HuH-7 (cell line): ENCODE data around the gene ARHGAP42.

ENCODE experiments used
- DNase-seq: peaks from one replicate; pipeline ENCODE4 v3.0.0; 2011; ENCODE audit warnings: low spot score

ARHGAP42 gene

DNA sequence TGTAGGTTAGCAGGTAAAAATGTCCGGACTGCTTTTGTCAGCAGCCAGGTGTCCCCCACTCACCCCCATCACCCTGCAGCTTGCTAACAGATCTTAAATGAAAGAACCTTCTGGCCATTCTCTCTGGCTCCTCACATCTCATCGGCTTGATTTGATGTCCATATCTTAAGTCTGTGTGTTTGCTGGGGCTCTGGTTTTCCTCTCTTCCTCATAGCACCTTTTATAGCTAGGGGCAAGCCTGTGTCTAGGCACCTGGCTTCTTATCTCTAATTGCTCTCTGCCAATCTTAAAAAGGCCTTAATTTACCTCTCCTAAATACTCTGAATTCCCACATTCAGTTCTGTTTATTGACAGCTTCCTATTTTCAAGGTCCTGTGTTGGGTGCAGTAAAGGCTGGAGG, 72.0 kb downstream of the ARHGAP42 start:
- no peak for DNase-seq

DNA sequence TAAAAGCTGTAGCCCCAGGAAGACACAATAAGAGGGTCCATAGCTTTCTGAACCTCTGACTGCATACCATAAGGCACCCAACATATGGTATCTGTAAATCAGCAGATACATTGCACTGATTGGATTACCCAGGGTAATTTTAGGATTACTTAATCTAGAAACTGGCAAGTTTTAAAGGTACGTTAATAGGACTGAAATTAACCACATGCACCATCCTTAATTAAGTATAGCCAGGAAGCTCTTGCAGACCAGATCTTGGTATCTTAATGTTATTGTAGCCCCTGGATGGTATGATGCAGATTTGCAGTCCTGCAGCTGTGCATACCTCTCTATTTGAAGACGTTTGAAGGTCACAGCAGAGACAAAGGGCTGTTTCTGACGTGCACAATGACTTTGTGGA, 72.8 kb downstream of the ARHGAP42 start:
- DNase-seq = no peak

DNA sequence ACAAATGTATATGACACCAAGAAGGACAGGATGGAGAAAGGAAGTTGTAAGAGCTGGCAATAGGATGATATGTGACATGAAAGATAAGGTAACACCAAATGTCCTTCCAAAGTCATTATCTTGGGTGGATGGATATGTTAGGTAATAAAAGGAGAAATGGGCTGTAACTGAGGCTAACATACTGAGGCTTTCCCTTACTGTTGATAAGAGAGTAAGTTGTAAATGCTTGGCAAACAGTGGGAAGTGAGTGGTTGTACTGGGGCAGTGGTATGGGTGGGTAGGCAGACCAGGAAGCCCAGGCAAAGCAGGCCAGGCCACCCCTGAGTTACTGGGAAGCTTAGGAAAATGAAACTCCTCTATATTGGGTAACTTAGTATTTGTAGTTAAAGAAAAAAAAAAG, 73.7 kb downstream of the ARHGAP42 start:
- no peak for DNase-seq

DNA sequence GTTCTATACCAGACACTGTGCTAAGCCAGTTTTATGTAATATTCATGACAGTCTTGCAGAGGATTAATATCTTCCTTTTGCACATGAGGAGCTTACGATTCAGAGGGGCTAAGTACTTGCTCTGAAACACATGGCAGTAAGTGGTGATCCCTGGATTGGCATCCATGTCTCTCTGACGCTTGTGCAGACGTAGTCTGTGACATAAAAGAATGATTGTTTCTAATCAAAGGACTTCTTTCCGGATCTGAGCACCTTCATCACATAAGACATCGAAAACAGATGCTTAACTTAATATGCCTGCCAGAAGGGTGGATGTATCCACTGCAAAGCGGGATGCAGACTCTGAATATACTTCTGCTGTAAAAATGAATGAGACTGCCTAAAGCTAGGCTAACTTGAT, 74.8 kb downstream of the ARHGAP42 start:
- no peak for DNase-seq

DNA sequence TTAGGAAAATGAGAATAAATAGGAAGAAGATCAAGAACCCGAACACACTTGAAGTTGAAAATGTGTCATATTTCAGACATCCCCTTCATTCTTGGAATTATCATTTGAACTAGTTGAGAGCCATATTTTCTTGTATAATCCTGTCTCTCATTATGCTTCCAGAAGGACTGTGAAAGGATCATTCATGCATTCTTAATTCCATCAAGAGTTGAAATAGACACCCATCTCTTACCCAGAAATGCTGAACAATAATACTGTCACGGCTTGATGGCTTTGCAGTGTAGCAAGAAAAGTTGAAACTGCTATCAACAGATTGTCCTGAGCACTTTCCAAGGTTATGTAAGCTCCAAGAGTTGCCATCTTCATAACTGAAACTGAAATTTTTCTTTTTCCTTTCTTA, 79.7 kb downstream of the ARHGAP42 start:
- no peak for DNase-seq

DNA sequence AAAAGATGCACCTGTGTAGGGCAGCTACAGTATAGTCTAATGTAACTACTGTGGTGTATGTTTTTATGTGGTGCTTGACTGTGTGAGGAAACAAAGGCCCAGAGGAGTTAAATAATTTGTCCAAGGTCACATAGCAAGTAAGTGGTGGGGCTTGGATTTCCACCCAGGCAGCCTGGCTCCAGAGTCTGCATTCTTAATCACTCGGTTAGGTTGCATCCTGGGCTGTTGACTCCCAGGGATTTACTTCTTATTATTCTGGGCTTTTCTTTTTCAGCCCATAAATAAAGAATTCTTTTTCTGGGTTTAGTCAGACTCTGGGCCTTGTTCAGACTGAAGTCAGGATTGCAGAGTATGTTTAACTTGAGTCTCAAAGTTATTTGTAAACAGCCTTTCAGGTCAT, 82.1 kb downstream of the ARHGAP42 start:
- DNase-seq = no peak

DNA sequence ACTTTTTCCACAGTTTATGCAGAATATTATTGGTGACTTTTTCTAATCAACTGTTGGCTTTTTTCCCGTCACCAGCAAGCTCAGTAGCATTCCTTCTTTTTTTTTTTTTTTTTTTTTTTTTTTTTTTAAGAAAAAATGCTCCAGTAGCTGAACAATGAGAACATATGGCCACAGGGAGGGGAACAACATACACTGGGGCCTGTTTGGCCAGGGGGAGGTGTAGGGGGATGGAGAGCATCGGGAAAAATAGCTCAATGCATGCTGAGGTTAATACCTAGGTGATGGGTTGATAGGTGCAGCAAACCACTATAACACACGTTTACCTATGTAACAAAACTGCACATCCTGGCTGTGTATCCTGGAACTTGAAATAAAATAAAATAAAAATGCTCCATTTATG, 82.5 kb downstream of the ARHGAP42 start:
- DNase-seq = no peak

DNA sequence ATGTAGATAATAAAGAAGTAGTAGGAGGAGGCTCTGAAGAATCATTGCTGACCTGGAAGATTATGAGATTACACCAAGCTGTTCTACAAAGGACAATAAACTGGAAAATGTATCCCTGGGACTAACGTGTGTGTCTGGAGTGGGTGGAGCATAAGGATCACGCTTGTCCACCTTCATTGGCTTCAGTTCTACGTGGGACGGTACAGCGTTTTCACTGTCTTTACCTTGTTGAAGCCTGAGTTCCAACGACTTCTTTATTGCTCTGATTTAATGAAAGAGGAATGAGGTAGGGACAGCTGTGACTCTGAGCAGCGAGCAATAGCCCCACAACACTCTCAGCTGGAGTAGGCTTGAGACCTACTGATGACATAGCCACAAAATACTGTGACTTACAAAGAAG, 87.0 kb downstream of the ARHGAP42 start:
- no peak for DNase-seq

DNA sequence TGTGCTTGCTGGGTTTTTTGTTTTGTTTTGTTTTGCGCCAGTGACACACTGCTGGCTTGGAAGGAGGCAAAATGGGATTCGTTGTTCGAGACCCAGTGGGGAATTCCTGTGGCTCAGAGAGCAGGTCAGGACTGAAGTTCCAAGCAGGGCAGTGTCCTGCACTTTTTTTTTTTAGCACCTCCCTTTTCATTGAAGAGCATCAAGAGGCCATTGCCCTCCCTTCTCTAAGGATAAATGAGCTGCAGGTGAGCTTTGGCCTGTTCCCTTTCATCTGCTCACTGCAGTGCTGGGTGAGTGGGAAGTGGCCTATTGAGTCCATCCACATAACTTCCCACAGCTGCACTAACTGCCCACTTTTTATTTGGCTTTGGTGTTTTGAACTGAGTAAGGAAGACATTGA, 87.8 kb downstream of the ARHGAP42 start:
- DNase-seq = no peak

DNA sequence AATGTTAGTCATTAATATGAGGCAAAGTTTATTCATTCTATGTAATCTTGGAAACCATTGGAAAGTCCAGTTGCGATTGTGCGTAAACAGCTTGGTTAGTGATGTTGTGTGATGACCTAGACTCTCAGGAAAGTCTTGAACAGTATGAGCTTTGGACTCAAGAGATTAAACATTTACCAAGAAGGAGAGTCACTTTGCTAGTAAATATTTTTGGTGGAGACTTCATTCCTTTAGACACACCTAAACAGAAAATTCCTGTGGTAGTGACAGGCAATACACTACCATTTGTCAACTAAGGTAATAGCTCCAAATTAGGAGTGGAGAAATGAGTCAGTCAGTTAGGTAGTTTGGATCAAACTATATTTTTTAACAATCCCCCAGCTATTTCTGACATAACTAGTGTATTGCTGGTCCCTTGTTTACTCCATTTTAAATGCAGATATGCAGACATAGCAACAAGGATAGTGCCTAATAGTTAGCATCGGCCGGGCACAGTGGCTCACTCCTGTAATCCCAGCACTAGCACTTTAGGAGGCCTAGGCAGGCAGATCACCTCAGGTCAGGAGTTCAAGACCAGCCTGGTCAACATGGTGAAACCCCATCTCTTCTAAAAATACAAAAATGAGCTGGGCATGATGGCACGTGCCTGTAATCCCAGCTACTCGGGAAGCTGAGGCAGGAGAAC, 89.3 kb downstream of the ARHGAP42 start:
- DNase-seq = peak; percentile 16

DNA sequence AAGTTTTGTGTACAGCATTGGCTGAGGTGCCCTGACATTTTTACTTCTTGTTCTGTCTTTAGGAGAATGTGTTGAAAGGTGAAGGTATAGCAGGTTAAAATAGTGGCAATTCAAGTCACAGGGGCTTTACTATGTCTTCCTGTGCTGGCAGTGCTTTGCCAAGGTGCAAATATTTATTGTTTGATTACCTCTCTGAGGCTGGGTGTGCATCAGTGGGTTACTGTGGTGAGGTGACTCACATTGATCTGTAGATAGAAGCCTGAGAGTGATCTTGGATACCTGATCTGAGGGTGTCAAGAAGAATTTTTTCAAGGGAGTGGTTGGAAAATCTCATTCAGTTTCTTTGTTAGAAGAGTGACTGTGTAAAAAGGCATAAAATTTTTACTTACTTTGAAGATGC, 90.0 kb downstream of the ARHGAP42 start:
- DNase-seq = peak; percentile 14

DNA sequence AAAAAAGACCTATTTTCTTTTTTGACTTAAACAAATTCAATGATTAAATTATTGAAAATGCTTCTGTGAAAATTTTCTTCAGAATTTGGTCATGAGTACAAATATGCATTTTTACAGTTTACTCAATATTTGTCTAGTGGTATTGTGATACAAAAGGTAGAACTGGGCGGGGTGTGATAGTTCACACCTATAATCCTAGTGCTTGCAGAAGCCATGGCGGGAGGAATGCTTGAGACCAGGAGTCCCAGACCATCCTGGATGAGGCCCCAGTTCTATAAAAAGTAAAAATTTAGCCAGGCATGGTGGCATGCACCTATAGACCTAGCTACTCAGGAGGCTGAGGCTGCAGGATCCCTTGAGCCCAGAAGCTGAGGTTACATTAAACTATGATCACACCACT, 90.6 kb downstream of the ARHGAP42 start:
- DNase-seq = no peak

DNA sequence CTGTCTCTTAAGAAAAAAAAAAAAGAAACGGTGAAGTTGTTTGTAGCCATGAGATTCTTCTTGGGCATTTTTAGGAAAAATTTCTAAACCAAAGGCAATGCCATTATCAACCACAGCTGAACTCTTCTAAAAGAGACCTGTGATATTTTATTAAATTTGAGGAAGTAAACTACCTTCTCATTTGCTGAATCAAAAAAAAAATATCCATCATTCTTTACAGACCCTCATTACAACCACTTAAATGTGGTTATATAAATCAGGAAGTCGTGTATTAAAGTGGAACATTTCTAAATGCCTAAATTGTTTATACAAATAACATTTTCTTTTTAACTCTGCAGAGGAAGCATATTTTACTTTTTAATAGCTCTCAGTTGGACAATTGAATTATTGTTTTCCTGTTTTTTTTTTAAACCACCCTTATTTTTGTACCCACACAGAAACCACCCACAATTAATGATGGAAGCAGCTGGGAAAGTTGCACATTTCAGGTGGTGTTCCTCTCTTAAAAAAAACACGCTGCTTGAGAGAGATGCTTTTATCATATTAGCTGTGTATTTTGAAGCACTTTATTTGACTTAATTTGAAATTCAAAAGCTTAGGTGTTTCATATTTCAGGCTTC, 91.2 kb downstream of the ARHGAP42 start:
- no peak for DNase-seq

DNA sequence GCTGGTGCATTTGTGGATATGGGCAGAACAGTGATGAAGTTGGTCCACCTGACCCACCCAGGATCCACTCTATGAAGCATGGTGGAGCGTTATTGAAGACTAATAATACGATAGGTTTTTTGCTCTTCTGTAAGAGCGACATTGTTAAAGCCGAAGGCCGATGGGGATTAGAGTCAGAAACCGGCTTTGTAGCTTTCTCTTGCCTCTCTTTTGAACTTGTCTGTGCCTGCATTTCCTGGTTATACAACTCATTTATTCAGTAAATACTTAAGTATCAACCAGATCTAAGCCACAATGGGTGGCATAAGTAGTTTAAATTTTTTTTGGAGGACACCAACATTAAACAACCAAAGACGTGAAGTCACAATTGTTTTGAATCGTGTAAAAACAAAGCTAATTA, 93.4 kb downstream of the ARHGAP42 start:
- no peak for DNase-seq

DNA sequence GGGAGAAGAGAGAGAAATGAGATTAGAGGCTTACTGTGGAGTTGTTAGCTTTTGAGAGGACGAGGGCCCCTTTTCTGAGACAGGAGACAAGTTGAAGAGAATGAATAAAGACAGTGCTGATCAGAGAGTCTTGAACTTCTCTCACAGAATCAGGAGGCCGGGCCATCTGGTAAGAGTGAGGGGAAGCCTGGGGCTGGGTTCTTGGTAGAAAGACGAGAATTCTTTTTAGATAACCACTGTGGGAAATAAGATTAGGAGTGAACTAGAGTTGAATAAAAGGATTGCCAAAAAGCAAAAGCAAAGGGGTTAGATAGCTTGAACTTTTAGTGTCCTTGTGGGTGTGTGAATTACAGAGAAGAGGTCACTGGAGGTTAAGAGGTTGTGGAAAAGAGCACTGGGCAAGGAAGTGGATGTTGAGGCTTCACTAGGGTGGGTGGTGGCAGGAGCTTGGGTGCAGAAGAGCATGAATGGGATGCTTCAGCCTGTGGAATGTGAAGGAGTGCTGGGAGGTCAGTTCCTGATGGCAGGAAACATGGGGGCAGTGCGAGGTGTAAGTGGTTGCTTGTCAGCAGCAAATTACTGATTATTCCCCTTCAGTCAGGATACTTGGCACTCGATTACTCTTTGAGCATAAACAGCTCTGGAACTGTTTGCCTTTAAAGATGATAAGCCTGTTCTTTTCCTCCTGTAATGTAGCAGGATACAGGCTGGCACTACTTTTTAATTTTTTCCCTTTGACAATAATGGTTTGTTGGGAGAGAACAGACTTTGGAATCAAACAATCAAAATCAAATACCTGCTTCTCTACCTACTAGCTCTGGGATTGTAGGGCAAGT, 98.3 kb downstream of the ARHGAP42 start:
- no peak for DNase-seq

DNA sequence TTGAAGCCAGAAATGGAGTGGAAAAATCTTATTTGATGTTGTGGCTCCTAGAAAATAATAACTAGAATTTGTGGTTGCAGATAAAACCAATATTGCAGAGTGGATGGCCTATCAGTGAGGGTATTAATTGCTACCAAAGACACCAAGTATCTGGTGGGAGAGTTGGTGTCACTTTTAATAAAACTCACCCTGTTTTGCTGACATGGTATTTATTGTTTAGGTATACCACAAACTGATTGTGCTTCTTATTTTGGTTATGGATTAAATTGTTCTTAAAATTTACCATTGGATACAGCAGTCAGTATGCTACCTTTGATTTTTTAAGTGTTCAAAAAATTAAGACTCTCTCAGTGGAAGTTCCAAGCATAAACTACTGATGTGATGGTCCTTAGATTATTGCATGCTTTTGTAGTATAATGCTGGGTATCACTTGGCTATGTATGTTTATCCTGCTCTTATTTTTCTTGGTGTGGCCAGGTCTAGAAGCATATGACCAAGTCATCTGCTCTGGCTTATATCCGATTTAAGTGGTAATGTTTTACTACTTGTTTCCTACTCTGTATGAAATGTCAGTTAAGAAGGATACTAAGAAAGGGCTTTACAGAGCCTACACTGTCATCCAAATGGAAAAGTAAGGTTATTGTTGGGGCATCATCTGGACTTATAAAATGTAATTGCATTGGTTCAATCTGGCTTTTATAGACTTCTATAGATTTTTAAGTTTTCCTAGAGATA, 101.6 kb downstream of the ARHGAP42 start:
- DNase-seq = no peak

DNA sequence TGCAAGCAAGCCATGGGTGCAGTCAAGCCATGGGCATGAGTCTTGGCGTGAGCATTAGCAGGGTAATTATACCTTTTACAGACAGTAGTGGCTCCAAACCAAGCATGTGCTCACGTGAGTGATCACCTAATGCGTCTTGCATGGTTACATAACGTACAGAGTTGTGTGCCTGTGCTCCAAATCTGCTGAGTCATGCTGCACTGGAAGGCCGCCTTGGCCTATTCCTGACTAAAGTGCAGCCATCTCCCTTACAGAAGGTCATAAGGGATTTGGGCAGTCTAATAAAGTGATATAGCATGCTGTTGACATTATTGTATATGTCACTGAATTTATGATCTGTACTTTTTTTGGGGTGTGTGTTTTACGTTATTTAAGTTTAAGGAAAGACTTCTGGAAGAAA, 102.4 kb downstream of the ARHGAP42 start:
- DNase-seq = no peak

DNA sequence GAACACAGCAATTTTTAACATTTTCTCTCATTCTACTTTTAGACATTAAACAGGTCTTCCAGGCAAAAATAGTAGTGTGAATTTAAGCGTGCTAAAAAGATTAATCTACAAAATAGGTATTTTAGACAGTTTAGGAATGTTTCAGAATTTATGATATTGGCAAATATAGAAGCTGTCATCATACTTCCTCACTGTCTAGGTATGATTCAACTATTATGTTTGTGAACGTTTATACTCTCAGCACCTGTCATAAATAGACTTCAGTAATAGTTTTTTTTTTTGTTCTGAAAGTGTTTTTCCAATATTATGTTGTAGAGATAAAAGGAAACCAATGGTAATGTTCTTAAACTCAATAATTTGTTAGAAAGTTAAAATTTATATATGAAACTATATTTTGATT, 103.0 kb downstream of the ARHGAP42 start:
- no peak for DNase-seq

DNA sequence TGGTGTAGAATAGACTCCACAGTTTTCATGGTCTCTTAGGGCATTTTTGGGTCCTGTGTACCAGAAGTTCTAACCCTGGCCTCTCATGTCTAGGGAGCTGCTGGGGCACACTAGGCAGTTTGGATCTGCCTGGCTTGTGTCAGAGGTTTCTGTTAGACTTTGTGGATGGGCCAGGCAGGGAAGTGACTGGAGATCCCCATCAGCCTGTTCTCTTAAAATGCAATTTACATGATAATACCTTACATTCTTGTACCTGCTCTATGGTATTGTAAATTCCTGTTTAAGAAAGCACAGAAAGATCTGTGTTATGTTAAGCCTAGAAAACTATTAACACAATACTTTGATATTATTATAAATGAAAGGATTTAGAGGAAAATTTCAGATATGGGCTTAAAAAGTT, 104.0 kb downstream of the ARHGAP42 start:
- no peak for DNase-seq

DNA sequence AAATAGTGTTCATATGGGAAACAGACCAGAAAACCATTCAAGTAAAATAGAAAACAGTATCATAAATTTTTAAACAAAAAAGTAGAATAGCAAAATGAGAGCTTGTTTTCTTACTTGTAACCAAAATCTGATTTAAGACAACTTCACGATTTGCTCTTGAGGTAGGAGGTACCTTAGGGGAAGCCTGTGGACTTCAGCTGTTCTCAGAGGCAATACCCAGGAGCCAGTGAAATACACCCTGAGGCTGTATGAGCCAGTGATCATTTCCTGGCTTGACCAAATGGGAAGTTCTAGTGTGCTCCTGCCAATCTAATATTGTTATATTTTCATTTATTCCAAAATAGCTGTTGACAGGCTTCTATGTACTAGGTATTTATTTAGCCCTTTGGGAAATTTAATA, 104.8 kb downstream of the ARHGAP42 start:
- no peak for DNase-seq

DNA sequence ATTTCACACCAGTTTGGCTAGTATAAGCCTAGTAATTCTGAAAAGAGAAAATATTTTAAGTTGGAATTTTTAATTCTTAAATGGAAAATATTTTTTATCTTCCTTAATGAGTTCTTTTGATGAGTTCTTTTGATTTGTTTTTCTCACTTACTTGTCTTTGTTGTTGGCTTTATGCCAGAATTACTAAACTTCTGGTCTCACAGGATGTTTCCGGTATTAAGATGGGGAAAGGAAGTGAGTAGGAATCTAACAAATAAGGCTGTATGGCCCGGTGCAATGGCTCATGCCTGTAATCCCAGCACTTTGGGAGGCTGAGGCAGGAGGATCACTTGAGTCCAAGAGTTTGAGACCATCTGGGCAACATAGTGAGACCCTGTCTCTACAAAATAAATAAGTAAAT, 106.4 kb downstream of the ARHGAP42 start:
- no peak for DNase-seq

DNA sequence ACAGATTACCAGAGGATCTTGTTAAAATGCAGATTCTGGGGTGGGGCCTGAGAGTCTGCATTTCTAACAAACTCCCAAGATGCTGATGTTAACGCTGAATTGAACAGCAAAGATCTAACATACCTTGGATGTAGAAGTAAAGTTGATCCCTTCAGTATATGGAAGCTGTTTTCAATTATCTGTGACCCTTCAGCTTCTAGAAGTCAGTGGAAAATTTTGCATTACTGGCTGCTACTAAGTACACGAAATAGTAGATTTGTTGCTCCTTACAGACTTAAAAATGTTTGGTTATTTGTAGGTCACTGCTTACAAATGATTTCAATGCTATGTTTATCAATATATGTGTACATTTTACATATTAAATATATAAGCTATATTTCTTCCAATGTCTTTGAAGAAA, 107.4 kb downstream of the ARHGAP42 start:
- DNase-seq = no peak

DNA sequence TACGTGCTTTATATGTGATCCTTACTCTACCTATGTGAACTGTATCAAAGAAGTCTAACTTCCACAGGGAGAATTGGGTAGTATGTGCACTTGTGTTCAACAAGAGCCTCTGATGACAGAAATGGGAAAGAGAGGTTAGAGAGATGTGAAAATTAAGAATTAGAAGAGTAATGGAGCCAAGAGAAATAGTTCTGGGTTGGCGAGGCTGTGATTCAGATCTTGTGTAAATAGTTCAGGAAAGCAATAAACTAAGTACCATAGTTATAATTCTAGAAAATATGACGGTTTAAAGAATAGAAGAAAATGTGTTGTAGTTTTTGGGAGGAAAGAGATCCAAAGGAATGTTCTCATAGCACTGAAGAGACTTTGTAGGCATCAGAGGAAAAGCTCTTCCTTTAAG, 112.4 kb downstream of the ARHGAP42 start:
- DNase-seq = no peak
